ENCODE data around the gene PCOLCE2.

Gene PCOLCE2

GRCh38 chr3:142796823-142797222 is 92.1 kb downstream of the PCOLCE2 start:
- Histone ChIP-seq H3K9ac (ENCODE audit: insufficient read length) (no peak overlapping the region), H3K4me3 (no peak overlapping the region), H3K36me3 (ENCODE audit: insufficient read depth, low read length) (no peaks in the 10 kb centered on the region), H3K9me3 (ENCODE audit: low read depth, low read length) (no peaks in the 10 kb centered on the region; the same call in 1 of the 2 replicates), H3K27ac (no peak overlapping the region)
- no peak for DNase-seq (ENCODE audit: low read depth, low spot score)
- TF ChIP-seq EZH2 (IDR thresholded peaks at IDR 0.05) (no peak), POLR2AphosphoS5 (IDR thresholded peaks at IDR 0.05; ENCODE audit: borderline replicate concordance, low read depth, low read length) (no peak), FOXP2 (optimal IDR thresholded peaks at IDR 0.05; ENCODE audit: control extremely low read depth, extremely low read length, insufficient read depth) (no peak)

DNA sequence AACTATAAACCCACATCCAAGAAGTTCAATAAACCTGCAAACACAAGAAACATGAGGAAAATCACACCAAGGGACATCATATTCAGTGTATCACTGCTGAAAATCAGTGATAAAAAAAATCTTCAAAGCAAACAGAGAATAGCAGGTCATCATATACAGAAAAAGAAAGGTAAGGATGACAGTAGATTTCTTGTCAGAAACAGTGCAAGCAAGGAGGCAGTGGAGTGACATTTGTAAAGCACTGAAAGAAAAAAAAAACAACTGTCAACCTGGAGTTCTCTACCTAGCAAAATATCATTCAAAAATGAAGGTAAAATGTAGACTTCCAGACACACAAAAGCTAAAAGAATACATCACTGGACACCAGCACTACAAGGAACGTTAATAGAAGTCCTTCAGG is 93.6 kb downstream of the PCOLCE2 start:
- no peak for TF ChIP-seq FOXP2 (optimal IDR thresholded peaks at IDR 0.05; ENCODE audit: control extremely low read depth, extremely low read length, insufficient read depth)
- no peak for TF ChIP-seq EZH2 (IDR thresholded peaks at IDR 0.05)
- TF ChIP-seq POLR2AphosphoS5 (IDR thresholded peaks at IDR 0.05; ENCODE audit: borderline replicate concordance, low read depth, low read length), result no peak
- H3K36me3 ChIP-seq (ENCODE audit: insufficient read depth, low read length), result no peaks in the 10 kb centered on the region
- DNase-seq (ENCODE audit: low read depth, low spot score), result no peak
- no peaks in the 10 kb centered on the region; the same call in 1 of the 2 replicates for H3K9me3 ChIP-seq (ENCODE audit: low read depth, low read length)
- no peak overlapping the region for H3K27ac ChIP-seq
- no peak overlapping the region for H3K9ac ChIP-seq (ENCODE audit: insufficient read length)
- no peak overlapping the region for H3K4me3 ChIP-seq

DNA sequence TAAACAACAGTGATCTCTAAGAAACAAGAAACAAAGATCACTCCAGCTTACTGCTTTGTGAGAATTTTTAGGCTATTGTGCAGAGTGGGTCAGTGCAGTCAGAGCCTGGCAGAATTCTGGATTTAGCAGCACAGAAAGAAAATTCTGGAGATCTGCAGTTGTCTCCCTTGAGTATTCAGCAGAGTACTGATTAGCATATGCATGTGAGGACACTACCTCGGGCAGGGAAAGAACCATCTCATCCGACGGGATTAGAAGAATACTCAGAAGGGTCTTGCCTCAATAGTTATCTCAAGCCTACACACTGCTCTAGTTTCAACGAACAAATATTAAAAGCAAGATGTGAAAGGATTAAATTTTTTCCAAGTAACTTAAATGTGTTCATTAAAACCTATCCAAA is 94.4 kb downstream of the PCOLCE2 start:
- Histone ChIP-seq H3K4me3 (no peak overlapping the region), H3K36me3 (ENCODE audit: insufficient read depth, low read length) (no peaks in the 10 kb centered on the region), H3K9me3 (ENCODE audit: low read depth, low read length) (no peaks in the 10 kb centered on the region; the same call in 1 of the 2 replicates), H3K27ac (no peak overlapping the region), H3K9ac (ENCODE audit: insufficient read length) (no peak overlapping the region)
- no peak for DNase-seq (ENCODE audit: low read depth, low spot score)
- TF ChIP-seq EZH2 (IDR thresholded peaks at IDR 0.05), result no peak
- no peak for TF ChIP-seq POLR2AphosphoS5 (IDR thresholded peaks at IDR 0.05; ENCODE audit: borderline replicate concordance, low read depth, low read length)
- no peak for TF ChIP-seq FOXP2 (optimal IDR thresholded peaks at IDR 0.05; ENCODE audit: control extremely low read depth, extremely low read length, insufficient read depth)

- no peak overlapping the region for H3K27ac ChIP-seq
- H3K36me3 ChIP-seq (ENCODE audit: insufficient read depth, low read length), result no peaks in the 10 kb centered on the region
- no peak for DNase-seq (ENCODE audit: low read depth, low spot score)
- H3K4me3 ChIP-seq, result no peak overlapping the region
- no peak overlapping the region for H3K9ac ChIP-seq (ENCODE audit: insufficient read length)
- no peaks in the 10 kb centered on the region for H3K9me3 ChIP-seq (ENCODE audit: low read depth, low read length)
- TF ChIP-seq FOXP2 (optimal IDR thresholded peaks at IDR 0.05; ENCODE audit: control extremely low read depth, extremely low read length, insufficient read depth), result no peak
- TF ChIP-seq POLR2AphosphoS5 (IDR thresholded peaks at IDR 0.05; ENCODE audit: borderline replicate concordance, low read depth, low read length), result no peak
- TF ChIP-seq EZH2 (IDR thresholded peaks at IDR 0.05), result no peak
Measured at GRCh38 chr3:142787719-142788118, 101.2 kb downstream of the PCOLCE2 start.

GRCh38 chr3:142785996-142786395 is 102.9 kb downstream of the PCOLCE2 start:
- H3K27ac ChIP-seq, result no peak overlapping the region
- TF ChIP-seq FOXP2 (optimal IDR thresholded peaks at IDR 0.05; ENCODE audit: control extremely low read depth, extremely low read length, insufficient read depth) (no peak), POLR2AphosphoS5 (IDR thresholded peaks at IDR 0.05; ENCODE audit: borderline replicate concordance, low read depth, low read length) (no peak), EZH2 (IDR thresholded peaks at IDR 0.05) (no peak)
- DNase-seq (ENCODE audit: low read depth, low spot score), result no peak
- no peak overlapping the region for H3K9ac ChIP-seq (ENCODE audit: insufficient read length)
- no peaks in the 10 kb centered on the region for H3K36me3 ChIP-seq (ENCODE audit: insufficient read depth, low read length)
- no peaks in the 10 kb centered on the region for H3K9me3 ChIP-seq (ENCODE audit: low read depth, low read length)
- no peak overlapping the region for H3K4me3 ChIP-seq

DNA sequence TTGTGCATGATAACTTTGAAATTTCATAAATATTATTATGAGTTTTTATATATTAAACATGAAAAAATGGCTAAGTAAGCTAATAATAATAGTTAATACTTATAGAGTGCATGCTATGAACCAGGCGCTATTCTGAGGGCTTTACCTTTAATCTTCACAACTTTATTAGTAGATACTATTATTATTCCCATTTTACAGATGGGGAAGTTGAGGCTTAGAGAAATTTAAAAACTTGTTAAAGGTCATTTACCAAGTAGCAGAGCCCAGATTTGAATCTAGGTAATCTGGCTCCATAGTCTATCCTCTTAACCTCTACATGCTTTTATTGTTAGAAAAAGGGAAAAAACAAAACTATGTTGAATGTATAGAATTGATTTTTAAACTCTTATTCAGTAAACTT is 104.7 kb downstream of the PCOLCE2 start:
- H3K4me3 ChIP-seq, result no peak overlapping the region
- H3K9ac ChIP-seq (ENCODE audit: insufficient read length), result no peak overlapping the region
- H3K36me3 ChIP-seq (ENCODE audit: insufficient read depth, low read length), result no peaks in the 10 kb centered on the region
- H3K27ac ChIP-seq, result no peak overlapping the region
- no peak for TF ChIP-seq FOXP2 (optimal IDR thresholded peaks at IDR 0.05; ENCODE audit: control extremely low read depth, extremely low read length, insufficient read depth)
- no peak for DNase-seq (ENCODE audit: low read depth, low spot score)
- no peaks in the 10 kb centered on the region for H3K9me3 ChIP-seq (ENCODE audit: low read depth, low read length)

- DNase-seq (ENCODE audit: low read depth, low spot score), result no peak
- no peak for TF ChIP-seq POLR2AphosphoS5 (IDR thresholded peaks at IDR 0.05; ENCODE audit: borderline replicate concordance, low read depth, low read length)
- no peak for TF ChIP-seq FOXP2 (optimal IDR thresholded peaks at IDR 0.05; ENCODE audit: control extremely low read depth, extremely low read length, insufficient read depth)
- no peak for TF ChIP-seq EZH2 (IDR thresholded peaks at IDR 0.05)
- Histone ChIP-seq H3K36me3 (ENCODE audit: insufficient read depth, low read length) (no peaks in the 10 kb centered on the region), H3K9me3 (ENCODE audit: low read depth, low read length) (no peaks in the 10 kb centered on the region), H3K27ac (no peak overlapping the region), H3K4me3 (no peak overlapping the region), H3K9ac (ENCODE audit: insufficient read length) (no peak overlapping the region)
Measured at GRCh38 chr3:142782616-142783015, 106.3 kb downstream of the PCOLCE2 start.

- Histone ChIP-seq H3K36me3 (ENCODE audit: insufficient read depth, low read length) (no peaks in the 10 kb centered on the region), H3K9me3 (ENCODE audit: low read depth, low read length) (no peaks in the 10 kb centered on the region), H3K27ac (no peak overlapping the region), H3K4me3 (no peak overlapping the region), H3K9ac (ENCODE audit: insufficient read length) (no peak overlapping the region)
- DNase-seq (ENCODE audit: low read depth, low spot score), result no peak
- no peak for TF ChIP-seq FOXP2 (optimal IDR thresholded peaks at IDR 0.05; ENCODE audit: control extremely low read depth, extremely low read length, insufficient read depth)
- no peak for TF ChIP-seq POLR2AphosphoS5 (IDR thresholded peaks at IDR 0.05; ENCODE audit: borderline replicate concordance, low read depth, low read length)
Measured at GRCh38 chr3:142779591-142779990, 109.3 kb downstream of the PCOLCE2 start.

DNA sequence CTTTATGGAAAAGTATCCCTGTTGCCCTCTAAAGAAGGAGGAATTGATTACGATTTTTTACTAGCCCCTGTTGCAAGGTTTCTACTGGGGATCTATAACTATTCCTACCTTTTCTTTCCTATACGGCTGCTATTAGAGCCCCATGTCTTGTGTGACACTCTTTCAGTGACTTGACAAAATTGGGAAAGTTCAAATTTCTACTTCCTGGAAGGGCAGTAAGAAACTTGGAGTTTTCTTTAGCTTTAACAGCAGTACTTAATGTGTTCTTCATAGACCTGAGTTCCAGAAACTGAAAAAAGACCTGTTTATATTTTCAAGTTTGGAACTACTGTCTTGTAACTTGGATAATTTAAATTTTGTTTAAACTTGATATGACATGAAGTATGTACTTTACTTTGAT is 110.3 kb downstream of the PCOLCE2 start:
- no peaks in the 10 kb centered on the region for H3K36me3 ChIP-seq (ENCODE audit: insufficient read depth, low read length)
- H3K9ac ChIP-seq (ENCODE audit: insufficient read length), result no peak overlapping the region
- DNase-seq (ENCODE audit: low read depth, low spot score), result no peak
- H3K4me3 ChIP-seq, result no peak overlapping the region
- no peaks in the 10 kb centered on the region for H3K9me3 ChIP-seq (ENCODE audit: low read depth, low read length)
- no peak for TF ChIP-seq FOXP2 (optimal IDR thresholded peaks at IDR 0.05; ENCODE audit: control extremely low read depth, extremely low read length, insufficient read depth)
- no peak for TF ChIP-seq POLR2AphosphoS5 (IDR thresholded peaks at IDR 0.05; ENCODE audit: borderline replicate concordance, low read depth, low read length)
- no peak for TF ChIP-seq EZH2 (IDR thresholded peaks at IDR 0.05)
- H3K27ac ChIP-seq, result no peak overlapping the region

Data from SK-N-MC (cell line).